HG03520 (cell line): Measurements from ENCODE around the gene GDNF.

ENCODE experiments used
- ATAC-seq: cut with Tn5 transposase; IDR thresholded peaks from one replicate; pipeline ENCODE4 v1.9.1; 2021; ENCODE audit warnings: mild to moderate bottlenecking, moderate library complexity; ENCODE audit not compliant: unreplicated experiment

Gene GDNF

DNA sequence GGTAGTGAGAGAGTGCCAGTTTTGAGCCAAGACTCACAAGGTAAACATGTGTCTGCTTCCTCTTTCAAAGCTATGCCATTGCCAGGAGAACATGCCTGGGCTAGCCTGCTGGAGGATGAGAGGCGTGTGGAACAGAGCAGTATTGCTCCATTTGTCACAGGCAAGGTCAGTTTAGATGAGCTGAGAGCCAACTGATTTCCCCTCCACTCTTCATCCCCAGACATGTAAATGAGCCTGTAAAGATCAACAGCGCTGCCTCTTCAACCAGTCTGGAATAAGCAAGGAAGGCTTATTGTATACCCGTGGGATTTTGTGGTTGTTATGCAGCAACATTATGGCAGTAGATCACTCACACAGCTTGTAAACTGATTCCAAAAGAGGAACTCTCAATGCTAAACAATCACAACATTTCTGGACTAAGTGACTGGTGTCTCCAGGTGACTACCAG is 8.2 kb upstream of the GDNF start:
- ATAC-seq, result peak; percentile 83

DNA sequence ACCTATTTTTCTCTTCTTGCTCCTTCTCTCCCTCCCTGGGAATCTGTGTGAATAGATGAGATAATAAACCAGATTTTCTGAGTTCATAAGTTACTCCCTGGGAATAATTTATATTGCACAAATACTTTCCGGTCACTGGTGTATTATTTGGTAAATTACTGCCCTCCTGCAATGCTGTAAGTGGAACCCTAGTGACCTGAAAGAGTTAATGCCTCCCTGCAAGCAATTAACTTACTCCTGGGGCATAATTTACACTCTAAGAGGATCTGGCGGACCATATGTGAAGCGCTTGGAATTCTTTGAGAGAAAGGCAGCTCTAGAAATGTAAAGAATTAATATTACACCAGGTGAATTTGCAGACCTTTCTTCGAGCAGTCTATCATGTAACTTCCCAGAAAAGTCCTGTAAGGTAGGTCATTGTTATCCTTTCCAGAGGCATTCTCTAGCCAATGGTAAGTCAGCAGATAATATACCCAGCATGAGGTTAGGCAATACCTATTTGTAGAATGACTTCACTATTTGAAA is 7.0 kb upstream of the GDNF start:
- no peak for ATAC-seq

GRCh38 chr5:37844009-37844408 is 4.2 kb upstream of the GDNF start:
- ATAC-seq, result no peak

GRCh38 chr5:37842048-37842447 is 2.2 kb upstream of the GDNF start:
- ATAC-seq, result no peak

GRCh38 chr5:37841203-37841602 is 1.4 kb upstream of the GDNF start:
- ATAC-seq, result no peak

- no peak for ATAC-seq
Measured at GRCh38 chr5:37840053-37841034, 503 bp upstream of the GDNF start.

DNA sequence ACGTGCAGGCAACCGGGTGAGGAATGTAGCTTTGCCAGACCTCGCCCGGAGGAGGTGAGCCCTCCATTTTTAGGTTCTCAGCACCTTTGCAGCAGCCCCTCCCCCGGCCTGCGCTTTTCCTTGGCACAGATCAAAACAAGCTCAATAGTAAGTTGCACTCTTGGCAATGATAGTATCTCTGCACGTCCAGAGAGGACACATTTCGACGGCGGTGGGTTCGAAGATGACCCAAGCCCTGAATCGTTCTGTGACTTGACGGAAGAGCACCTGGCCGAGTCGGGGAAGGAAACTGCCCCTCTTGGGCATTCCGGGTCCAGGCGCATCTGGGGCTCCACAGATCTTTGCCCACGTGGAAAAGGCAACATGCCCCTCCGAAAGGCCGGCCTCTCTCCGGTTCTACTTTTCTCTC is 904 bp downstream of the GDNF start:
- no peak for ATAC-seq

GRCh38 chr5:37838152-37838932 is 1.5 kb downstream of the GDNF start:
- no peak for ATAC-seq

DNA sequence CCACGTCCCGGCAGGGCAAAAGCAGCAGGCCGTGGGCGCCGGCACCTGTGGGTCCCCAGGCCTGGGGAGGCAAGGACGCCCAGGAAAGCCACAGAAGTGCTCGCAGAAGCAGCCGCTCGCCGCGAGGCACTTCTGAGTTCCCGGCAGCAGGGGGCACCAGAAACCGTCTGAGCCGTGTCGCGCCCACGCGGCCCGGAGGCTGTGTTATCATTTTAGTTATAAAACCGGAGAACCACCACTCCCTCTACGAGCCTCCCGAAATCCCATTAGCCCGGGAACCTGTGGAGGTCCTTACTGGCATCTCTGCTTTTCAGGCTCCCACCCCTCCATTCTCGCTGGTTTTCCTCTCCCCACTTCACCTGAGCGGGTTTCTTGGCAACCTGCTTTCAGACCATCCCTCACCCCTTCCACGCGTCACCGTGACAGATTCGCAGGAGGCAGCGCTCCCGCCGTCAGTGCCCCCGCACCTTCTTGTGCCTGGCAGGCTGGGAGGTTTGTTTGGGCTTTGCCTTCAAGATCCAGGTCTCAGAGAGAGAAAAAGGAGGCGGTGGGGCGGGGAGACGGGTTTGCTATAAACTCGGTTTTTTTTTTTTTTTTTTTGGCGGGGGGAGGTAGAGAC is 2.3 kb downstream of the GDNF start:
- ATAC-seq, result peak; percentile 59

DNA sequence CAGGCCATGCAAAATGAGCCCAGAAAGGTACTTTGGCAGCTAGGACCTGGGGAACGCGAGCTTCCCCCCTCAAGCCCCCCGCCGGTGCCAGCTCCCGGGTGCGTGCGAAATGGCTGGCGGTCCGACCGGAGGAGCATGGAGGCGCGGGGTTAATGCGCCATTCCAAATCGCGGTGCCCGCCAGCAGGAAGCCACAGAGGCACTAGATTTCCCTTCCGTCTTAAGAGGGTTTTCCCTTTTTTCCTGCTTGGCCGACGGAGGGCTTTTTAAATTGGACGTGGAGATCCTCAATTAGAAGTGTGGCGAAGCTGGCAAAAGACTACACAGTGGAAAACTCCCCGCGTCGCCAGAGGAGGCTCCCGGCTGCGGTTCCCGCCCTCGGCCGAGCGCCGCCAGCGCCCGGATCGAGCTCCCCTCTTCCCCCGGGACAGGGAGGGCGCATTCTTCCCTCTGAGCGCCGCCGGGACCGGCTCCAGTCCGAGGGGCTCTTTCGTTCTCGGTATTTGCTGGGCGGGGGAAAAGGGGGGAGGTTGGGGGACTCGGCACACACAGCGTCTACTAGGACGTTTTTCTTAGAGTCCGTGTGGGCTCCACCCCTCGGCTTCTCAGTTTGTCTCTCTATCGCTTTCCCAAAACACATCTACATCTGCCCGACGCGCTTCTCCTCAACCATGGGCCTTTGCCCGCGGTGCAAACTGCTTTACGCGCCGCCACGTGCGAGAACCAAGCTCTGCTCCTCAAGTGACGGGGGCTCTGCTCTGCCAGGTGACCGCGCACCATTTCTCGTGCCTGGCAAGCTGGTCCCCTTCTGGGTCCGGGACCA is 3.0 kb downstream of the GDNF start:
- no peak for ATAC-seq

- no peak for ATAC-seq
Measured at GRCh38 chr5:37836235-37836591, 3.6 kb downstream of the GDNF start.

- ATAC-seq, result no peak
Measured at GRCh38 chr5:37835380-37835973, 4.4 kb downstream of the GDNF start.

GRCh38 chr5:37834542-37835379 is 5.1 kb downstream of the GDNF start:
- no peak for ATAC-seq

- no peak for ATAC-seq
Measured at GRCh38 chr5:37833990-37834389, 5.9 kb downstream of the GDNF start.

- no peak for ATAC-seq
Measured at GRCh38 chr5:37831821-37832534, 7.9 kb downstream of the GDNF start.

- no peak for ATAC-seq
Measured at GRCh38 chr5:37830348-37830747, 9.5 kb downstream of the GDNF start.

- no peak for ATAC-seq
Measured at GRCh38 chr5:37825334-37825915, 14.4 kb downstream of the GDNF start.
